HepG2 (cell line): Measurements from ENCODE around the gene RAPGEF5.

Experiments
- CTCF ChIP-seq: sonication (generic); formaldehyde crosslinking; IDR thresholded peaks from 2 replicates; pipeline ENCODE4 v1.5.0; 2020; ENCODE audit warnings: mild to moderate bottlenecking, missing genetic modification reagents, moderate library complexity
- NBN ChIP-seq: fragments of 450-650 bp; conservative IDR thresholded peaks from 2 replicates; pipeline ENCODE4 v1.6.1; 2017
- PBX2 ChIP-seq: IDR thresholded peaks from 2 replicates; pipeline ENCODE4 v1.6.1; 2016; ENCODE audit warnings: control low read depth
- PHF8 ChIP-seq: sonication (generic); formaldehyde crosslinking; IDR thresholded peaks from 2 replicates; pipeline ENCODE4 v1.5.0; 2020; ENCODE audit warnings: missing genetic modification reagents
- POLR2A ChIP-seq, 2 experiments: IDR thresholded peaks; 2 replicates each; pipeline ENCODE4 v1.6.1; 2011; ENCODE audit warnings: low read depth in 2 of 2, low read length in 2 of 2, mild to moderate bottlenecking in 1 of 2, moderate library complexity in 1 of 2; ENCODE audit not compliant: insufficient read depth in 1 of 2
- SRSF9 ChIP-seq: fragments of 200-400 bp; formaldehyde crosslinking; IDR thresholded peaks from 2 replicates; pipeline ENCODE4 v1.6.1; 2018; ENCODE audit warnings: borderline replicate concordance, mild to moderate bottlenecking, low read depth, low read length; ENCODE audit not compliant: insufficient read depth, poor library complexity, severe bottlenecking
- TIGD3 ChIP-seq: sonication (generic); formaldehyde crosslinking; IDR thresholded peaks from 2 replicates; pipeline ENCODE4 v1.5.1; 2020; ENCODE audit warnings: mild to moderate bottlenecking, missing genetic modification reagents, borderline replicate concordance

DNA sequence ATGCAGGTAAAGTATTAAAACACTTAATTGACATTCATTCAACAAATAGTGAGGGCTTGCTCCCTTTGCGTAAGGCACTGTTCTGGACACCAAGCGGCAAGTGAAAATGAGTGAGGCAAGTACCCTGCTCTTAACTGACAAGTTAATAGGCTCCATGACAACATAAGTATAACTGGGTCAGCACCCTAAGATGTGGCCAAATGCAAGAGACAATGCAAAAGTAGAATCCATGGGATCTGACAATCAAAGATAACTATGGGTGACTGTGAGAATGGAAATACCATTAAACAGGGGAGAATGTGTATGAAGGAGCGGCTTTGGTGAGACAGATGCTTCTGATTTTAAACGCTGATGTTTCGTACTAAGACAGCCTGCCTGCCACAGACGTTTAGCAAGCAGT lies 160.5 kb downstream of the RAPGEF5 start:
- TF ChIP-seq TIGD3 (no peak), POLR2A (IDR thresholded peaks at IDR 0.05; ENCODE audit: insufficient read depth in 1 of 2, low read depth in 2 of 2, low read length in 2 of 2) (no peak), PBX2 (CRISPR knock-in tag) (no peak), NBN (no peak), CTCF (no peak), SRSF9 (no peak), PHF8 (CRISPR knock-in tag) (no peak)
